ENCODE data around the gene SLC37A1.

GRCh38 chr21:42535602-42536171 is 22.0 kb downstream of the SLC37A1 start:
- TF ChIP-seq CTCF (IDR thresholded peaks at IDR 0.05 in 8 of 11, conservative IDR thresholded peaks at IDR 0.05 in 3 of 11) (no peak), POLR2A (IDR thresholded peaks at IDR 0.05) (no peak)

Data from spleen (tissue), 7 donors.